NT2/D1 (cell line): Measurements from ENCODE around the gene CUTC.

Source experiments
- SUZ12 ChIP-seq: IDR thresholded peaks from 2 replicates; pipeline ENCODE4 v1.6.1; 2011; ENCODE audit not compliant: insufficient read length, insufficient read depth; ENCODE audit errors: extremely low read depth
- YY1 ChIP-seq: IDR thresholded peaks from 2 replicates; pipeline ENCODE4 v1.6.1; 2011; ENCODE audit not compliant: insufficient read length, insufficient read depth
- ZNF274 ChIP-seq: IDR thresholded peaks from 2 replicates; pipeline ENCODE4 v1.6.1; 2011; ENCODE audit warnings: mild to moderate bottlenecking, low read depth, low read length

GRCh38 chr10:99698504-99699080 lies 33.4 kb upstream of the CUTC start:
- no peak for TF ChIP-seq ZNF274
- no peak for TF ChIP-seq SUZ12
- no peak for TF ChIP-seq YY1
